B cell (primary cell): ENCODE results near the gene COA6. TPM values are rescaled to one million over a fixed set of nuclear protein-coding genes. Genes with fewer than 3 reads are reported as not detected.

ENCODE experiments used
- ATAC-seq: fragments of 200-7000 bp; cut with Tn5 transposase; one replicate; pipeline ENCODE4 v1.10.0; 2021; ENCODE audit warnings: low read depth, mild to moderate bottlenecking, moderate number of reproducible peaks, moderate library complexity
- CTCF ChIA-PET: fragments of 350-600 bp; sonication (Branson Sonifier 250); formaldehyde crosslinking; loops from one replicate; lab custom pipeline; 2021; ENCODE audit warnings: antibody characterized with exemption, inconsistent platforms; lab: Charles Lee
- POLR2A ChIA-PET: fragments of 350-600 bp; sonication (Branson Sonifier 250); formaldehyde crosslinking; loops from one replicate; lab custom pipeline; 2021; ENCODE audit warnings: antibody characterized with exemption; lab: Charles Lee
- DNase-seq: peaks from one replicate; pipeline ENCODE4 v3.0.0; 2013
- H2AFZ ChIP-seq: 2 replicates; pipeline ENCODE4 v1.6.1; 2012; ENCODE audit warnings: mild to moderate bottlenecking, low read depth, low read length; ENCODE audit not compliant: insufficient read depth, poor library complexity, severe bottlenecking
- H3K27ac ChIP-seq, 2 donors: 1 replicate in 1 of 2; 2 replicates in 1 of 2; pipeline ENCODE4 v1.5.1; 2012 to 2013; ENCODE audit warnings: low read length in 2 of 2, mild to moderate bottlenecking in 2 of 2, moderate library complexity in 1 of 2
- H3K27me3 ChIP-seq, 4 experiments: fragments of 200-600 bp in 1 of 4; sonication (generic) in 1 of 4; replicated peaks in 1 of 4; 1 replicate in 2 of 4; 2 replicates in 2 of 4; pipeline versions ENCODE4 v1.6.1 to v1.7.0; 2013 to 2016; ENCODE audit warnings: low read length in 3 of 4, mild to moderate bottlenecking in 2 of 4, mixed read lengths in 1 of 4, moderate library complexity in 1 of 4; ENCODE audit not compliant: insufficient read depth in 4 of 4, control insufficient read depth in 3 of 4; ENCODE audit errors: control extremely low read depth in 1 of 4
- H3K36me3 ChIP-seq, 2 experiments: replicated peaks in 1 of 2; 1 replicate in 1 of 2; 2 replicates in 1 of 2; pipeline versions ENCODE4 v1.6.1 to v1.7.1; 2013; ENCODE audit warnings: low read length in 1 of 2; ENCODE audit not compliant: insufficient read depth in 2 of 2, control insufficient read depth in 1 of 2; ENCODE audit errors: control extremely low read depth in 1 of 2, extremely low read depth in 1 of 2
- H3K4me1 ChIP-seq, 2 donors: fragments of 200-600 bp in 1 of 2; sonication (generic) in 1 of 2; 1 replicate in 1 of 2; 2 replicates in 1 of 2; pipeline versions ENCODE4 v1.5.1 to v1.6.1; 2013 to 2017; ENCODE audit warnings: low read length in 2 of 2; ENCODE audit not compliant: control insufficient read depth in 2 of 2, insufficient read depth in 2 of 2
- H3K4me2 ChIP-seq: replicated peaks from 2 replicates; pipeline ENCODE3; 2012; ENCODE audit warnings: mild to moderate bottlenecking, low read depth, low read length; ENCODE audit not compliant: poor library complexity, severe bottlenecking
- H3K4me3 ChIP-seq, 5 experiments: fragments of 200-600 bp in 1 of 5; sonication (generic) in 1 of 5; 1 replicate in 3 of 5; 2 replicates in 2 of 5; pipeline versions ENCODE4 v1.5.1 to v1.7.0; 2011 to 2016; ENCODE audit warnings: low read length in 4 of 5, mild to moderate bottlenecking in 4 of 5, low read depth in 2 of 5, control low read depth in 1 of 5, moderate library complexity in 1 of 5; ENCODE audit not compliant: insufficient read depth in 1 of 5; ENCODE audit errors: control extremely low read depth in 1 of 5, extremely low read depth in 1 of 5
- H3K79me2 ChIP-seq: fragments of 200-600 bp; sonication (generic); one replicate; pipeline ENCODE4 v1.6.0; 2016; ENCODE audit warnings: low read length; ENCODE audit not compliant: control insufficient read depth, insufficient read depth
- H3K9ac ChIP-seq: fragments of 200-600 bp; sonication (generic); 2 replicates; pipeline ENCODE4 v1.6.1; 2017; ENCODE audit warnings: mild to moderate bottlenecking, low read length, moderate library complexity
- H3K9me3 ChIP-seq, 3 donors: one replicate each; pipeline versions ENCODE4 v1.6.1 to v1.7.1; 2013; ENCODE audit warnings: low read length in 2 of 3; ENCODE audit not compliant: control insufficient read depth in 2 of 3, insufficient read depth in 1 of 3; ENCODE audit errors: control extremely low read depth in 1 of 3
- H4K20me1 ChIP-seq: 2 replicates; pipeline ENCODE4 v1.6.0; 2012; ENCODE audit warnings: mild to moderate bottlenecking, low read length; ENCODE audit not compliant: insufficient read depth, control insufficient read depth, poor library complexity, severe bottlenecking
- H3K27ac Mint-ChIP-seq: one replicate; pipeline ENCODE4 v1.8.0; 2021; ENCODE audit warnings: mixed read lengths
- H3K27me3 Mint-ChIP-seq: one replicate; pipeline ENCODE4 v1.8.0; 2021; ENCODE audit warnings: mixed read lengths
- H3K4me1 Mint-ChIP-seq: one replicate; pipeline ENCODE4 v1.8.0; 2021; ENCODE audit warnings: mixed read lengths
- H3K4me3 Mint-ChIP-seq: one replicate; pipeline ENCODE4 v1.8.0; 2021; ENCODE audit warnings: mixed read lengths
- H3K9me3 Mint-ChIP-seq: one replicate; pipeline ENCODE4 v1.8.0; 2022; ENCODE audit warnings: mixed read lengths; ENCODE audit not compliant: insufficient read depth
- EZH2 ChIP-seq: IDR thresholded peaks from 2 replicates; pipeline ENCODE4 v1.6.1; 2012; ENCODE audit warnings: borderline replicate concordance, low read depth, mild to moderate bottlenecking, moderate library complexity, low read length; ENCODE audit not compliant: insufficient read depth, poor library complexity, severe bottlenecking
- WGBS: methylation state at CpG from one replicate; pipeline ENCODE4 v1.1.5; 2013; ENCODE audit warnings: missing lambda C conversion rate; ENCODE audit not compliant: insufficient coverage; 5-methylcytosine and 5-hydroxymethylcytosine counted together
- intact Hi-C: fragments of 100-400 bp; cut with micrococcal nuclease; formaldehyde crosslinking; loops from one replicate; pipeline ENCODE4 v1.10.0; 2022
- polyA plus RNA-seq: library from polyadenylated mRNA; depleted of rRNA; stranded (reverse); fragments of >200 nt; gene quantifications from 2 replicates; pipeline ENCODE4 v1.2.3, GENCODE V29; 2012
- total RNA-seq, 2 donors: library from RNA; stranded (reverse); fragments of 120-200 nt in 1 of 2; gene quantifications; 1 replicate in 1 of 2; 2 replicates in 1 of 2; pipeline versions ENCODE4 v1.2.3 to v1.2.4, GENCODE V29; 2013 to 2022
- TF ChIP-seq, protein P1 (sequence below): fragments of 200-600 bp; IDR thresholded peaks from one replicate; pipeline ENCODE4 v1.8.0; 2022; ENCODE audit warnings: antibody characterized with exemption, mild to moderate bottlenecking

COA6 gene
- total and polyA plus RNA-seq, 2 donors (not counting 1 experiment from before 2014, with no cell fraction given) = 5.7 to 14.8 TPM

DNA sequence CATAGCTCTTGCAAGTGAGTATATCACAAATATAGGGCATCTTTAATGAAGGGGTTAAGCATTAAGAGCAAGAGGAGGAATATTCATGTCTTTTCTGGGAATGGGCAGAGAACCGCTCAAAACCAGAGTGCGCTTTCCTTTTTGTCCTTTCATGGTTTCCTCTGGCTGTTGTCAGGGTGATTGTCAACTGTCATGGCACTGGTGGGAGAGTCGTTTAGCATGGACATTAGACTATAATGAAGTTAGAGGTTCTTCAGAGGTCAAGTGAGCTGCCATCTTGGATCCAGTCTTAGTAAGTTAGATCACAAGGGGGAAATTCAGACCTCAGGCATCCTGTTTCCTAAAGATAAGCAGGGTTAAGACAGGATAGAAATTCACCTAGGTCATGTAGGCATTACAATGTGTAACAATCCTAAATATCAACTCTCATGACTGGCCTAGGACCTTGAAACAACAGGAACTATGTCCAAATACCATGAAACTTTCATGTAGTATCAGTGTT is 12.1 kb upstream of the COA6 start:
- DNase-seq (no peak), ATAC-seq (no peak)
- no peaks in the 10 kb centered on the region for H3K27me3 ChIP-seq
- H3K4me3 ChIP-seq = no peak overlapping the region
- H3K9ac ChIP-seq = no peak overlapping the region
- Mint-ChIP-seq H3K27ac (no peak overlapping the region), H3K4me3 (no peak overlapping the region), H3K27me3 (peaks cover 4% of the 10 kb centered on the region), H3K9me3 (no peaks in the 10 kb centered on the region), H3K4me1 (no peaks in the 10 kb centered on the region)
- CTCF ChIA-PET = no interaction called here
- H3K4me1 ChIP-seq = peaks cover 0 to 4% of the 10 kb centered on the region in 2 donors
- 65% methylated on average over 3 of the region's 3 CpGs for WGBS
- no peak overlapping the region for H2AFZ ChIP-seq
- no peaks in the 10 kb centered on the region for H4K20me1 ChIP-seq
- intact Hi-C loops = no loop called here
- POLR2A ChIA-PET = no interaction called here
- H3K4me2 ChIP-seq = no peak overlapping the region
- H3K36me3 ChIP-seq = no peaks in the 10 kb centered on the region
- H3K9me3 ChIP-seq = no peaks in the 10 kb centered on the region
- no peaks in the 10 kb centered on the region for H3K79me2 ChIP-seq
- H3K27ac ChIP-seq = no peak overlapping the region
- no peak for TF ChIP-seq EZH2
- TF ChIP-seq, protein P1, sequence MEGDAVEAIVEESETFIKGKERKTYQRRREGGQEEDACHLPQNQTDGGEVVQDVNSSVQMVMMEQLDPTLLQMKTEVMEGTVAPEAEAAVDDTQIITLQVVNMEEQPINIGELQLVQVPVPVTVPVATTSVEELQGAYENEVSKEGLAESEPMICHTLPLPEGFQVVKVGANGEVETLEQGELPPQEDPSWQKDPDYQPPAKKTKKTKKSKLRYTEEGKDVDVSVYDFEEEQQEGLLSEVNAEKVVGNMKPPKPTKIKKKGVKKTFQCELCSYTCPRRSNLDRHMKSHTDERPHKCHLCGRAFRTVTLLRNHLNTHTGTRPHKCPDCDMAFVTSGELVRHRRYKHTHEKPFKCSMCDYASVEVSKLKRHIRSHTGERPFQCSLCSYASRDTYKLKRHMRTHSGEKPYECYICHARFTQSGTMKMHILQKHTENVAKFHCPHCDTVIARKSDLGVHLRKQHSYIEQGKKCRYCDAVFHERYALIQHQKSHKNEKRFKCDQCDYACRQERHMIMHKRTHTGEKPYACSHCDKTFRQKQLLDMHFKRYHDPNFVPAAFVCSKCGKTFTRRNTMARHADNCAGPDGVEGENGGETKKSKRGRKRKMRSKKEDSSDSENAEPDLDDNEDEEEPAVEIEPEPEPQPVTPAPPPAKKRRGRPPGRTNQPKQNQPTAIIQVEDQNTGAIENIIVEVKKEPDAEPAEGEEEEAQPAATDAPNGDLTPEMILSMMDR = no peak

DNA sequence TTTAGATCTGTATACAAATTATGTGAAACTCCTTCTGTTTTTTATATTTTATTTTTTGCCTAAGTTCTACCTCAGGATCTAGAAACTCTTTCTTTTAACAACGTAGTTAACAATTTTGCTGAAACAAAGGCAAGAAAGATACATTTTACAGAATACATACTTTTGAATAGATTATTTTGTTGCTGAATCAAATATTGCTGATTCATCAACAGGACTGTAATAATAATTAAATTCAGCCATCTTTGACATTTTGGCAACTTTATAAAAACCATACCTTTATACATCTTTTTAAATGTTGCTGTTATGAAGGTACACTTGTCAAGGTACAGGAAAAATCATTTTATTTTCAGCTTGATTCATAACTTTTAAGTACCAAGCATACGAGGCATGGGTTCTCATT is 10.7 kb upstream of the COA6 start:
- no peak overlapping the region for H3K4me3 ChIP-seq
- no peak overlapping the region for H3K27ac Mint-ChIP-seq
- intact Hi-C loops = no loop called here
- H3K27ac ChIP-seq = no peak overlapping the region
- H3K4me2 ChIP-seq = no peak overlapping the region
- H3K4me3 Mint-ChIP-seq = no peak overlapping the region
- H4K20me1 ChIP-seq = no peaks in the 10 kb centered on the region
- no peaks in the 10 kb centered on the region for H3K9me3 Mint-ChIP-seq
- ATAC-seq = no peak
- H3K79me2 ChIP-seq = no peaks in the 10 kb centered on the region
- no peaks in the 10 kb centered on the region for H3K4me1 Mint-ChIP-seq
- peaks cover 4% of the 10 kb centered on the region for H3K27me3 Mint-ChIP-seq
- no peaks in the 10 kb centered on the region for H3K27me3 ChIP-seq
- ChIA-PET CTCF (no interaction called here), POLR2A (no interaction called here)
- no peak overlapping the region for H2AFZ ChIP-seq
- peaks cover 0 to 4% of the 10 kb centered on the region in 2 donors for H3K4me1 ChIP-seq
- H3K36me3 ChIP-seq = no peaks in the 10 kb centered on the region
- no peak for DNase-seq
- H3K9ac ChIP-seq = no peak overlapping the region
- WGBS = no CpG with 5 or more reads among the region's 2 CpGs
- TF ChIP-seq EZH2 = no peak
- TF ChIP-seq, protein P1 = no peak
- no peaks in the 10 kb centered on the region for H3K9me3 ChIP-seq
